Stimulated activated CD4-positive, alpha-beta T cell treated with anti-CD3 and anti-CD28 coated beads, Interleukin-2, amount 100 ng/mL, for 24 hours (primary cell): Measurements from ENCODE around the gene IL1RAPL1.

Experiments
- DNase-seq, 2 donors: peaks; one replicate each; pipeline ENCODE4 v3.0.0-alpha.2; 2020

The IL1RAPL1 gene

DNA sequence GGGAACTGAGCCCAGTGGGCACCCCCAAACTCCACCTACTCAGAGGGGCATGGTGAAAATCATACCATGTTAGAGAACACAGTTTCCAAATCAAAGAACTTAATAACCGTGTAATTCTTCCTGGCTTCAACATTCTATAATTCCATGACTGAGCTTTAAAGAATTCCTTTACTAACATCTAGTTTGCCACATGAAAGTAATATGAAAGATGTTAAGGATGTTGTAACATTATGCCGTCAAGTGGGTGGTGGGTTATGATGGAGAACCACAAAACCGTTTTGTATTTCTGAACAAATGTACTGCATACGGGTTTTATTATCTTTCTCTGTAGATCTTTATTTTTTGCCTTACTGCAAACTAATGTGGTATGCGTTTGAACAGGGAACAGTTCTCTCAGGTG, 1079.1 kb downstream of the IL1RAPL1 start:
- no peak for DNase-seq

DNA sequence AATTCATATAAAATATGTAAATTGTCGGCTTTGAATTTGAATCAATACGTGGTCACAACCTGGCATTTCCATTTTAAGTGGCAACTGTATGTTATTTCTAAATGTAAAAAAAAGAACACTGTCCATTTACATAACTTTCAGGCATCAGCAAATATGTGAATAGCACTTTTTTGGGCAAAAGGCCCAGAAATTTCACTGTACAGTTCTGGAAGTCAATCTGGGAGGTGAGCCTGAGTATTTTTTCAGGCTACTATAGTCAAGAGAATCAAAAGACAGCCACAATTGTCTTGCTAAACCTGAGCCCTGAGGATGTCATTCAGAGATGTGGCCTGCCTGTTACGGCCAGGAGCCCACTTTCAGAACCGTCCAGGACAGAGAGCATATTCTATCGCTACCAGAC, 1084.2 kb downstream of the IL1RAPL1 start:
- DNase-seq: no peak

DNA sequence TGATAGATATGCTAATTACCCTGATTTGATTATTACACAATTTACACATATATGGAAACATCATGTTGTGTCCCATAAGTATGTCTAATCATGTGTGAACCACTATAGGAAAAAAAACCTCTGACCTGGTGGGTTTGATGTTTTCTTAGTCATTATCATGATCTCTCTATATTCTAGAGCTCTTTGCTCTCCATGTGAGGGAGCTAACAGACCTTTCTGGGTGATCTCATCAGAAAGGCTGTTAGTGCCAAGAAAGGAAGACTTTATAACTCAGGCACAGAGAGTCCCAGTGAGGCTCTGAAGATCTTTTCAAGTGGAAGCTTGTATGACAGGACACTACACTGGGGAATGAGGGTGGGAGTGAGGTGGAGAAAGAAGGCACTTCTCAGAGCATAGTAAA, 1100.4 kb downstream of the IL1RAPL1 start:
- DNase-seq: no peak

DNA sequence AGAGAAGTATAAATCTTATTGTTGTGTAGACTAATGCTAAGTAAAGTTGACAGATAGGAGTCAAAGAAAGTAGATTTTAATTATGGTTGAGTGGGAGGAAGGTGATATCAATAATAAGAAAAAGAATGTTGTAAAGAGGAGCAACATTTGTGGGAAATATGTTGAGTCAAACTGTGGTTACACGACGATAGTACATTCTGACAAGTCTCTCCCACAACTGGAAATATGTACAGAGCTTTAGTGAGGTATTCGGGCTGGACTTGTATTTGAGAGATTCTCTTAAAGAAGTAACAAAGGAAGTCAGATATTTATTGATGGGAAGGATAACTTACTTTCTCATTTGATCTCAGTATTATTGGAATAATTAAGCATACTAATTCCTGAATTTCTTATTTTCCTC, 1102.8 kb downstream of the IL1RAPL1 start:
- DNase-seq: no peak

DNA sequence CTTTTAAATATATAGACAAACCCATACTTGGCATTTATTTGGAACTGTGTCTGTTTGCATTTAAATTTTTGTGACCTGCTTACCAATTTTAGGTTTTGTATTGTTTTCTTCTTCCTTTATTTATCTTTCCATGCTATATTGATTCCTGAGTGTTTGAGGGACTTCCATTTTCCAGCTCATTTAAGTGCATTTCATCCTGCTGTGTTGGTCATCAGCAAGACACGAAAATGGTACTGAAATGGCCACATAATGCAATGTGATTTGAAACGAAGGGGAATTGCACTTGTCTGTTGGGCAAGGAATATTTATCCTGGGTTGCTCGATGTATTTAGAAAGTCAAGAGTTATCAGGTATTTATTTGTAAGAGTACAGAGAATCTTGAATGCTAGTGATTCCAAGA, 1103.8 kb downstream of the IL1RAPL1 start:
- DNase-seq: no peak

DNA sequence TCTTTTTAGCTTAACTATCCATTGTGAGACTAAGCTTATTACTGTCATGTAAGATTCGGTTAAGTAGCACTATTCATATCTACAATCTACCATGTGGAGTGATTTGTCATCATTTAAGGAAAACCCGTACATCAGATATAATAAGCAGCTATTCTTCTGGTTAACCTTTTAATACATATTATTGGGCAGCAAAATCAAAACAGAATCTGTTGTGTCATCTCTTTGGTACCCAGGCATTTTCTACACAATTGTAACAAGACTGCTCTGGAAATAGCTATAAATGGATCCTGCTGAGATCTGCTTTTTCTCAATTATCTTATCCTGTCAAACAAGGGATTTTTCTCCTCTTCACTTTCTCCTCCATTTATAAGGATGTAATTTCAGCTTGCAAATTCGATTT, 1106.7 kb downstream of the IL1RAPL1 start:
- DNase-seq: no peak

DNA sequence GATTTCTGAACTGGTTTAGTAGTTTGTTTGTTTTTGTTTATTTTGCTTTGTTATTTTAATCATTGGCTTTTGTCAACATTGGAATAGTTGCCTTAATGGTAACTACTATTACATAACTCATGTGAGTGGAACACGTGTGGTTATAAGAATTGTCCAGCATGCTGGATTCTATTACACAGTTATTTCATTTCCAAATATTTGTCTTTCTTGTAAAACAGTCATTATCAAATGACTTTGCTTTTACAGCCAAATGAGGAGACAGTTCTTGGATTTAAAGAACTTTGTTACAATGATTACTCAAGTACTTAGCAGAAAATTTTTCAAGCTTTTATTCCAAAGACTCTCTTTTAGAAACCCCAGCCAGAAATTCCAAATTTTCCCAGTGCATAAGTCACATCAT, 1112.0 kb downstream of the IL1RAPL1 start:
- no peak for DNase-seq

DNA sequence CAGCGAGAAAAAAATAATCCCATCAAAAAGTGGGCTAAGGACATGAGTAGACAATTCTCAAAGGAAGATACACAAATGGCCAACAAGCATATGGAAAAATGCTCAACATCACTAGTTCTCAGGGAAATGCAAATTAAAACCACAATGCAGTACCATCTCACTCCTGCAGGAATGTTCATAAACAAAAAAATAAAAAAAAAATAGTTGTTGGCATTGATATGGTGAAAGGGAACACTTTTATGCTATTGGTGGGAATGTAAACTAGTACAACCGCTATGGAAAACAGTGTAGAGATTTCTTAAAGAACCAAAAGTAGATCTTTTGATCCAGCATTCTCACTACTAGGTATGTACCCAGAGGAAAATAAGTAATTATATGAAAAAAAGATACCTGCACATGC, 1119.8 kb downstream of the IL1RAPL1 start:
- no peak for DNase-seq

DNA sequence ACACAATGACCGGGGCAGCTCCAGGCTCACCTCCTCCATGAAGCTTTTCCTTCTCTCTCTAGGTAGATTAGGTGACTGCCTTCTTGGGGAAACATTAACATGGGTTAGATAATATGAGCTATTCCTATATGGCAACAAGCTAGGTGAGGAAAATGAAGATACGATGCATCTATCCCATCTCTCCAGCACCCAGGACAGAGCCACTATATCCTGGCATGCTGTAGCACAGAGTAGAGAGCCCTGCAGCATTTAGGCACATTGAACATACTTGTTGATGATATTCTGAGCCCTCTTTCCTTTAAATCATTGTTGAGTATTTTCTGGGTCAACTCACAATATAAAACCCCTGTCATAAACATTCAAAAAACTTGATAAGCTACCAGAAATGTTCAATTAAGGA, 1133.9 kb downstream of the IL1RAPL1 start:
- DNase-seq: no peak

DNA sequence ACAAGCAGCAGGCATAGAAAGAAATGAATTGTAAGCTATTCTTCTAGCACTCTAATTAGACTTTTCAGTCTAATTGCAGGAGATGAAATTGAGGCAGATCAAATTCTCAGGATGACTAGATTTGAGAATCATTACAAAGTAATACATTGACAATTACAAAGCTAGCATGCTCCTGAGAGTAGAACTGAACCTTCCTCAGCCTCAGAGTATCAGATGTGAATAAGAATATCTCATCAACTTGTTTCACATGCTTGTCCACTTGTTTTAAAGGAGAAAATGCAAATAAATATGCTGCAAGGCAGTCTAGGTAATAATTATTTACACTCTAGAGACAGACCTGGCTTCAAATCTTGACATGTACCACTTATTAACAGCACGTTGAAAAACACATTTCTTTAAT, 1137.1 kb downstream of the IL1RAPL1 start:
- DNase-seq: no peak

DNA sequence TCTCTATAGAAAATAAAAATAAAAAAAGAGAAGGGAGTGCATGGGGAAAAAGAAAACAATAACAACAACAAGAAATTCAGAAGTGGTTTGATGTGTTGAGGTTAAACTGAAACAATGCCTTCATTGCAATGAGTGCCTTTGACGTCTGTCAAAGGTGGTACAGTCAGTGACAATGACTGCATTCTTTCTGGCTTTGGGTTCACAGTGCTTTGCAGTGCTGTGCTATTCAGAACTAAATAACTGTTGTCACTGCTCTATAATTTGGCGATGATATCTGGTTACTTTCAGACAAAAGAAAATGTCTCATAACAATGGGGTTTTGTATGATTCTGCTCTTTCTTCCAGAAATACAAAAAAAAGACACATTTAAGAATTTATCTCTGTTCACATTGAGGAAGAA, 1139.6 kb downstream of the IL1RAPL1 start:
- DNase-seq: no peak

DNA sequence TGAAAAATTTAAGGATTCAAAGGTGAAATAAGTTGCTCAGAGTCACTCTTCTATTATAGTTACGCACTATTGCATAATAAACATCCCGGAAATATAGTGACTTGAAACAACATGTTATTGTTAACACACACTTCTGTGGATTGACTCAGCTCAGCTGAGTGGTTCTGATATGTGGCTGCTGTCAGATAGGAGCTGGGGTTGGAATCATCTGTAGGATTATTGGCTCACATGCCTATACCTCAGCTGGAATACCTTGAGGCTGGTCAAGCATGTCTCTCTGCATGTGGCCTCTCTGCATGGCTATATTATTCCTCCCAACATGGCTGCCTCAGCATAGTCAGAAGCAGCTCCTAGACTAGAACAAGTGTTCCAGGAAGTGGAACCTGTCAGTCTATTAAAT, 1141.4 kb downstream of the IL1RAPL1 start:
- DNase-seq: no peak

DNA sequence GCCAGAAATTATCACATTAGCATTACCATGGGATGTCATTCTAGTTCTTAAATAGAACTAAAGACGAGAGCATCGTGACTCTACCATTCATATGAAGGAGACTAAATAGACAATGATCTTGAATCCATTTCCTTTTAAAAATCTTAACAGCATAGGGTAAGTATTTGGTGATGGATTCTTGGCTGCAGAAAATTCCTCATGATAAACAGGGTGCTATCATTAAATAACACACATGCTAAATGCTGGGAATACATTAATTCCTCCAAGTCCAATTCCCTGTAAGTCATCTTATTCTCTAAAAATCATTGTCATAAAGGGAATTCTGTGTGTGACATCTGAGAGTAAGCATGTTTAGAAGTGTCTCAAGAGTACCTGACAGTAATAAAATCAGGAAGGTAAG, 1157.7 kb downstream of the IL1RAPL1 start:
- no peak for DNase-seq

DNA sequence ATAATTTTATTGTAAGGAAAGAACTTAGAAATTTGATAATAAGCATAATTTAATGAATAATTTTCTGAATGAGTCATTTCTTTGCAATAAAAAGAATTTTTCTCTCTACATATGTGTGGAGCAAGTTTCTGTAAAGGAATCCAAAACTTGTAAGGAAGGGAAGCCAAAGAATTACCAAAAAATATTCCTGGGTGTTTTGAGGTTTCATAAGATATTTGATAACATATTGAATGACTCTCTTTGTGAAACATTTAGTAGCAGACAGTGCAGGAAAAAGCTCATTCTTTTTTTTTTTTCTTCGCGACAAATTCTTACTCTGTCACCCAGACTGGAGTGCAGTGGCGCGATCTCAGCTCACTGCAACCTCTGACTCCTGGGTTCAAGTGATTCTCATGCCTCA, 1159.1 kb downstream of the IL1RAPL1 start:
- no peak for DNase-seq

DNA sequence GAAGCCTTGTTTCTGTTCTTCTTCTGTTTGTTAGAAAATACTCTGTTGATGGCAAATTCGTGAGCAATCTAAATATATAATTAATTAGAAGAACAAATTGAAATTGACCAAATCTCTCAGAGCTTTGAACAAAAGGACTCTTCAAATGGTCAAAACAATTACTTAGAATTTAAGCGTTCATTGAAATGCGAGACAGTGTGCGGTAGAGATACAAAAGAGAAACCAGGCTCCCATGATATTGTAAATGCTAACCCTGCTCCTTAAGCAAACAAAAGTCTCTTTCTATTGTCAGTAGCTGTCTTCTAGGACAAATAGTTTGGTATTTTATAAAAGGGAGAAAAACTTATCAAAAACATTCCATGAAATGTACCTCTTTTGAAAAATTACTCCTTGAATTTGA, 1174.8 kb downstream of the IL1RAPL1 start:
- DNase-seq: no peak

DNA sequence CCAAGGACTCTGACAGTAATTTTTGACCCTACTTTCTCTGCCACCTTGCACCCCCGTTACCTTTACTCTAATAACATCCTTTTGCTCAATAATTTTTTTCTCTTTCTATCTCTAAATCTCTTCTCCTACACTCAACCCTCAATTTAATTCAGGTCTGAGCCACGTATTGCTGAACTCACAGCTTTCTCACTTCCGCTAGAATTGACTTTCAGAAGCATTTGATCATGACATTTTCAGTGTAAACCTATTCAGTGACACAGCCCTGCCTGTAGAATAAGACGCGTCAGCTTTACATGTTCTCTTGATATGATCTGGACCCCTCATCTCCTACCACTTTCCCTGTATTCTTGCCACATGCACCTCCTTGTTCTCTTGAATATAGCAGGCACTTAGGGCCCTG, 1188.6 kb downstream of the IL1RAPL1 start:
- no peak for DNase-seq

DNA sequence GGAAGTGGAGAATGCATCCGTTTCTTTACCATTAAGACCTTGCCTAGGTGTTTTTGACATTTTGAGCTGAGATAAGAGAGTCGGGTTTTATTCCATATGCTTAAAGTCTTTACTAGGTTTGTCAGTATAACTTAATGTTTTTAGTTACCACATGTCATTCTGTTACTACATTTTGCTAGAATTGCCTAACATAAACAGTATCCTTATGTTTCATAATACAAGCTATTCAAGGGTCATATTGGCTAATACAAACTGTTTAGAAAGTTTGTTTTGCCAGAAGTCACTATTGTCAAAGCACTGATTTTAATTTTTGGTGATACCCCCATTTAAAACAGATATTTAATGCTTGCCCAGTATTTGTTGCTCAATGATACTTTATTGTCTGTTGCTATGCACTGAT, 1200.4 kb downstream of the IL1RAPL1 start:
- no peak for DNase-seq

DNA sequence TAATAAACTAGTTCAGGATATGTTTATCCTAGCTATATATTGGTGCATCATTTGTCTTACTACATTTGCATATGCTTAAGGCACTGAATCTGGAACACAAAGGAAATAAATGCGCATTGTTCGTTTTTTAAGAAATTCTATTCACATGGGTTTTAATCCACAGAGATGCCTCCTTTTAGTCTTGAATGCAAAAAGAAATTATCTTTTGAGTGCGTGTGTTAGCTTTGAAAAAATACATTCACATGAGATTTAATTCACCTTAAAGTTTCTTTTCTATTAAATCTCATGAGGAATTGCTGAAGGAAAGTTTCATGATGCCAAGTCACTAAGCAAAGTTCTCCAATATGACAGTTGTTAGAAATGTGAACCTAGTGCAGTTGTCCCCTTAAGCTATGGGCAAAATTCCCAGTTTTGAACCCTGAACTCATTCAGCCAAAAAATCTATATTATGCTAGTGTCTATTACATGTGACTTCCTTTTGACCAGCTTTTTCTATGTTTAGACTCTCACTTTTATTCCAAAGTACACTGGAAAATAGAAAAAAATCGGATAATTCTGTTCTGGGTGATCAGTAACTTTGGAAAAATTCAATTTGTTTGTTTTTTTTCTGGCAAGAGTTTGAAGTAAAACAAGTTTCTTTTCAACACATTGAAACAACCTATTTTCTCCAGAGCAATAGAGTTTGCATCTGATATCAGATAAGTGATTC, 1201.9 kb downstream of the IL1RAPL1 start:
- no peak for DNase-seq

DNA sequence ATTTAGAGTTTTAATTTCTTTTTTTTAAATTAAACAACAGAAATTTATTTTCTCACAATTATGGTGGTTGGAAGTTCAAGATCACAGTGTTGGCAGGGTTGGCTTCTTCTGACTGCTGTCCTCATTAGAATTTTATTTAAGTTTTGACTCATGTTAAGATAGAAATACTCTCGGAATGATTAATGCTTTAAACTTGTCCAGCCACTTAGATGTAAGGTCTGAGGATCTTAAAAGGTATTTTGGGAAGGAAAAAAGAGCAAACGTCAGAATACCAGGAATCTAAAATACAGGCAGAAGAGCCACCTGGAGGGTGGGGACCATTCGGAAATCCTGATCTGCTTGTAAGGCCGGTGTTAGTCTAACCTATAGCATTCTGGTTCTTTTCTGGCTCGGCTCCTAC, 1205.1 kb downstream of the IL1RAPL1 start:
- DNase-seq: no peak

DNA sequence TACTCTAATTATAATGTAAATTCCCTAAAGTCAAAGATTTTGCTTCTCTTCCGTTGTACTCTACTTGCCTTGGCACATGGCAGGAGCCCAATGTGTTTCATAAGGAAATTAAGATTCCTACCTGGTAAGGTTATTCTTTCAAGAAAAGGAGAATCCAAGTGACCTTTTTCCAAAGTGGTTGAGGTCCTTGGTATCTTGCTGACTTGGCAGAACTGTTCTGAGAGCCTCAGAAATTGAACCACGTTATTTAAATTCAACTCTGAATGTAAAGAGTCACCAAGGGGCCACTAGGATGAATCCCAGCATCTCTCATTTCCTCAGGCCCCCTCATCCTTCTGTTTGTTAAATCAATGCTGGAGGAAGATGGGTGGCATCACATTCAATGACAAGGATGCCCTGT, 1209.9 kb downstream of the IL1RAPL1 start:
- DNase-seq: no peak

DNA sequence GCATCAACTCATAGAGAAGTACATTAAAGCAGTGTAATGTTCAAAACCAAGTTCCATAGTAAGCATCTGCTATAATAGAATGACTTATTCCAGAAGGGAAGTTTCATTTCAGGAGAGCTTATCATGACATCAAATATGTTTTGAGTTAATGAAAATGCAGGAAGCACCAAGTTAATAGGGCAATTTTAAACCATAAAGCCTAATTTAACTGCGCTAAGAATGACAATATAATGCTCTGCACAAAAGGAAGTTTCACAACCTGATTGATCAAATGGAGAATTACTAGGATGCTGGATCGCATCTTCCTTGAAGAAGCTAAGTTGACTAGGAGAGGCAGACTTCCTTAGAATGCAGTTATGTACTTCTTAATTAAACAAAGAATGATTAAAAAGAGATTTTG, 1211.2 kb downstream of the IL1RAPL1 start:
- no peak for DNase-seq

DNA sequence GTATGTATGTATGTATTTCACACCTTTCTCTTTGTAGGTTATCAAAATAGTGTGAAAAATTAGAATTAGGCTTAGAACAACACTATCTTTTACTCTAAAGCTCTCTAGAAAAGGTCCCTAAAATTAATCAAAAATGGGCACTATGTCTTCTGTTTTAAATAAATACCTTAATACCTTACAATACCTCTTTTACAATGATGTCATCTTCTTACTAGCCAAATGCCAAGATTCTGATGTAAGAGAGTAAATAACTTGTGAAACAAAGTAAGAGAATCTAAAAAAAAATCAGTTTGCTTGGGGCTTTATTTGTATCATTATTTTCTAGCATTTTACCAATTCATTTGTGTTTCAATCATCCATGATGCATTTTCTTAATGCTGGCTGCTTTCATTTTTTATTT, 1225.9 kb downstream of the IL1RAPL1 start:
- no peak for DNase-seq

DNA sequence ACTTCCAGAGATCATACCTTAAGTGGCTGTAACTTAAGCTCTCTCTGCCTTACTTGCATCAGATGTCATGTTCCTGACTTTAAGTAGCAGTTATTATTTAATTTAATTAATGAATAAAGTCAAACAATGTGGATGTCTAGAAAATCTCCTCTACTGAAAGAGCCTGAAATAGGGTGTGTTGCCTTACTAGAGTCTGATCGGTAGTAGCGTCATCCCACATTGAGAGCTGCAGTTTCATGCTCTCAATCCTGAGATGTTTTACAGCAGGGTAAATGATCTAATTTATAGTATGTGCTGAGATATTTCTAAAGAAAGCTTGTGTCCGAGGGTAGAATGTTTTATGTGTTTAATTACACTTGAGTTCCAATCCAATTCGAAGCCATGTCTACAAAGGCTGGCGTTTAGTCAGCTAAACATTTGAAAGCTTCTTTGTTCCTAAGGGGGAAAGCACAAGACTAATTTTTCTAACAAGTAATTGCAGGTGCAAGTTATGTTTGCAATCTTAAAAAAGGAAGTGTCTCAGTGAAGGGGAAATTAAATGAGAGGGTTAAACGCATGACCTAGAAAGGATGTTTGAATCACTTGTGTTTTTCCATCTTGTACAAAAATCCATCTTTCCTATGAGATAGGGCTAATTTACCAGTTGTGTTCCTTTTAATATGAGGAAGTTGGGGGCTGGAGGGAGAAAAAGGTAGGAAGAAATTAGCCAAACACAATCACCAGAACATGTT, 1237.1 kb downstream of the IL1RAPL1 start:
- no peak for DNase-seq

DNA sequence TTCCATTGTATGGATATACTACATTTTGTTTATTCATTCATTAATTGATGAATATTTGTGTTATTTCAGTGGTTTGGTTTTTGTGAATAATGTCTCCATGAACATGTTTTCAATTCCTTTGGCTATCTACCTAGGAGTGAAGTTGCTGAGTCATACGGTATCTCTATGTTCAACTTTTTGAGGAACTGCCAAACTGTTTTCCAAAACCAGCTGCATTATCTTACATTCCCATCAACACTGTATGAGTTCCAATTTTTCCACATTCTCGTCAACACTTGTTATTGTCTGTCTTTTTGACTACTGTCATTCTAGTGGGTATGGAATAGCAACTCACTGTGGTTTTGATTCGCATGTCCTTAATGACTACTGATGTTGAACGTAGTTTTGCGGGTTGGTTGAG, 1239.5 kb downstream of the IL1RAPL1 start:
- no peak for DNase-seq

DNA sequence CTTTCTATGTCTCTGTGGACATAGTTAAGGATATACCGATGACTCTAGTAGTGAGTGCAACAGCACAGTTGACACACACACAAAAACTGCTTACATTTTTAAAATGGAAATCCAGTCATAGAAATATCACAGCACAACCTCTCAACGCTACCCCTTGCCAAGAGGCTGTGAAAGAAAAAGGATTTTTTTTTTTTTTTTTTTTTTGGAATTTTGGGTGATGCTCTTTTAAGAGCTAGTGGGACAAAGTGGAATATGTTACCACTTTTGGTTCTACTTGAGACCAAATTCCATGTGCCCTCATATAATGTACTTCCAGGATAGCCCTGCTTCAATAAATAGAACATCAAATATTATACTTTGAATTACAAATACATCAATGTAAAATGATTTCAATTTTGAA, 1247.1 kb downstream of the IL1RAPL1 start:
- DNase-seq: no peak
